GM18873 (cell line): ENCODE results near the gene SFR1.

Source experiments
- ATAC-seq: cut with Tn5 transposase; IDR thresholded peaks from one replicate; pipeline ENCODE4 v1.9.1; 2021; ENCODE audit warnings: mild to moderate bottlenecking, moderate library complexity, moderate number of reproducible peaks; ENCODE audit not compliant: unreplicated experiment, low FRiP score

SFR1 gene

GRCh38 chr10:104104418-104104817, 17.6 kb upstream of the SFR1 start:
- ATAC-seq: no peak

DNA sequence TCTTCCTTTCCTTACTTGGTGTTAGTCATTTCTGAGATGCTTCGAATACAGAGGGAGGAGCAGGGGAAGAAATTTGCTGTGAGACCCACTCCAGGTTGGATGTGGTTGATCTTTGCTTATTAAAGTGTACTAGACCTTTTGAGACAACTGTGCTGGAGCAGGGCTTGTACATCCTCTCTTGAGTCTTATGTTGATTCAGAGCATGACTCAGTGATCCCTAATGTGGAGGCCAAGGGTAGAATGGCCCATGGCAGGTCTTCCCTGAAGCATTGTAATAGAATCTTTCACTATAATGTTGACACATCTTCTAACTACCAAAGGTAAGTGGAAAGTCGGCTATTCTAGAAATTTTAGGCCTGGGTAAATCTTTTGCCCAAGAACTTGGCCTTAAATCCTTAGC, 17.0 kb upstream of the SFR1 start:
- no peak for ATAC-seq

DNA sequence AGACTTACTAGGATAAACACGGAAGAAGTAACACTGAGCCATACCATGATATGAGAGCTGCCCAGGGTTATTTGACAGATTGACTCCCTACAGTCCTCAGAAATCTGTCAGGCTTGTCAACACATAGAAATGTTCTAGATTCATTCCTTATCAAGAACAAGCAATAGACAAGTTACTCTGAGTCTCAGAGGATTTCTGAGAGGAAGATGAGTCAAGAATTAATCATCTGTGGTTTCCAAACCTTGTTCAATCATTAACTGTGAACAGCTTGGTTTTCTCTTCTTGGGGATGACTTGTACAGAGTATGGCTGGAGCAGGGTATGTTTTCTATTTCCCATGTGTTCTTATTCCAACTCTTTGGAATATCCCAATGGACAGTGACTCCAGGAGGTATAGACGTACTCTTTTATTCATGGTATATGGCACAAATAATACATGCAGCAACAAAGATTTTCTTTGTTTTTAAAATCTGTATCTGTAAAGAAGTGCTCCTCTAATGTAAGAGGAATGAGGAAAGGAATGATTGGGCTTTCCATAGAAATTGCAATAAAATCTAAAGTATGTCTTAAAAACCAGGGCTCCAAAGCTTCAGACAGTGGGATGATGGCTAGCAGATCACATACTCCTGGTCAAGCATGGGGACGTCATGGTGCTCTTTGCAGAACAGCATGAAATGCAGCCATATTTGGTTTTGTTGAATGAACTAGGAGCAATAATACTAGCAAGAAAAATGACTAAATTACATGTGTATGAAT, 11.9 kb upstream of the SFR1 start:
- peak; percentile 77 for ATAC-seq

GRCh38 chr10:104113376-104113956, 8.5 kb upstream of the SFR1 start:
- no peak for ATAC-seq

- no peak for ATAC-seq
Observed at GRCh38 chr10:104117839-104118323, 4.1 kb upstream of the SFR1 start.

DNA sequence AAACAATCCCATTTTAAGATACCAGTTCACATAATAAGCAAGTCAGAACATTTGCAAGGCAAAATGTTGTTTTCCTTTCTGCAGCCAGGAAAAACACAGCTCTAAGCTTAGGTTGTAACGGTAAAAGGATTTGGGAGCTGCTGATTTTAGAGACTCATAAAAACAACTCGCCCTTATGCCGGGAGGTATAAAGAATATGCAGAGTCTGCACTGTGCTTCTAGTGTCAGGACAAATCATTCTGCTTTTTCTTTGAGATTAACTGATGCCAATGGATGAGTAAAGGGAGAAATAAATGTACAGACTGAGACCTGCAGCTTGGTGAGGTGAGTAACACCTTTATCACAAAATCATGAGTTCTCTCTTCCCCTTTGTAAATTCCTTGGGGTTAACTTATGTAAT, 2.0 kb upstream of the SFR1 start:
- ATAC-seq: no peak

DNA sequence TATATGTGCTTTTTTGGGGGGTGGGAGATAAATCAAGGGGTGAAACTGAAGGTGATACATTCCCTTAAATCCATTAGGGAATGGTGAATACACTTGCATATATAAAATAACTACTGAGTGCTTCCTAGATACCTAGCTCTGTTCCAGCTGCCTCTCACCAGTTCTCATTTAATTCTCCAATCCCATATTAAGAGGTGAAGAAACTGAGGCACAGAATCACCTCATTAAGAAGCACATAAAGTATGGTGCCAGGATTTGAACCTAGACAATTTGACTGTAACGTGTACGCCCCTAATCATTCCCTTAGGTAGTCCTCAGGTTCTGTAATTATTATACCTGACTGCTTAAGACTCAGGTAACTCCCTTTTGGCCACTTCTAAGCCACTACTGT, 1.5 kb upstream of the SFR1 start:
- no peak for ATAC-seq

GRCh38 chr10:104120903-104121484, 977 bp upstream of the SFR1 start:
- ATAC-seq: peak; percentile 43

DNA sequence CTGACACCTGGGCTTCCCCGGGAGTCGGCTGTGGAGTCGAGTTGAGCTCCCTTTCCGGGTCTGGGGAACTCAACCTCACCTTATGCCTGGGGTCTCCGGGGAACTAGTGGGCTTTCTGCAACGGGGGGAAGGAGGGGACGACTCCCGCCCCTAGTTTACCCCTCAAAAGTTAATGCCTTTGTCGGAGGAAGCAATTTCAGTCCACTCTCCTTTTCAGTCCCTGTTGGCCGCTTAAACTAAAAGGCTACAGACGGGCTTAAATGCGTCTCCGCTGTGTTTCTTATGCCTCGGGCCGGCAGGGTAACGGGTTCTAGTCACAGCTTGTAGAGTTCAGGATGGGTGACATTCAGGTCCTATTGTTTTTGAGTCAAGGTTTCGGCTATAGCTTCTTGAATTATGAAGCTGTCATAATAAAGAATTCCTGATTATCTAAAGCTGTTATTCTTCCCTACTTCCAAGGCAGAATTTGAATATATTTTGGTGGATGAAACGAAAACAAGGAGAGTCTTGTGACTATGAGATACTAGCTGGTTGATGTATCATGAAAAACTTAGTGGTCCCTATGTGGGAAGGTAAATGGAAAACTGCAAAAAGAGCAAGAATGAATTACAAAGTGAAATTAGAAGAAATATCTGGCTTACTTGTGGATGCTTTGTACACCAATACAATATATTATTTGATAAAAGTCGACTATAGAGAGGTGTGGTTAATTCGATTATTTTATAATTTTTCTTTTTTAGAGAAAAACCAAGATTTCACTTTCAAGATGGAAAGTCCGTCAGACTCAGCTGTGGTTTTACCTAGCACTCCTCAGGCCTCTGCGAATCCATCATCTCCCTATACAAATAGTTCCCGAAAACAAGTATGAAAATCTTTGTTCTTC, 495 bp downstream of the SFR1 start:
- ATAC-seq: no peak

GRCh38 chr10:104123397-104123796, 1.4 kb downstream of the SFR1 start:
- ATAC-seq: no peak

DNA sequence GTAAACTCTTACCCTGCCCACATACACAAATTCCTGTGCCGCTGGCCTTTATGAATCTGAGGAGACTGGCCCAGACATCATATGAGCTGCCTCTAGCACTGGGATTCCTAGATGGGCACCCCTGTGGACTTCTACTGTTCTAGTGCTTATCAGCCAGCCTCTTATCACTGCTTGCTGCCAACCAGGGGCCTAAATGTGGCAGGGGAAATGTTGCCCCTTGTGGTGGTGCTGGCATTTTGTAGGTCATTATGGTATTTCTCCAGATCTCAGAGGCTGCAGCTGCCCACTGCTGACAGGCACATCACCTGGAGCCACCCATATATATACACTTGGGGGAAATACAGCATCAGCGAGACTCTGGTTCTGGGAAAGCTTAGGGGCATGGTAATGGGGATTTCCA, 5.4 kb downstream of the SFR1 start:
- ATAC-seq: no peak

DNA sequence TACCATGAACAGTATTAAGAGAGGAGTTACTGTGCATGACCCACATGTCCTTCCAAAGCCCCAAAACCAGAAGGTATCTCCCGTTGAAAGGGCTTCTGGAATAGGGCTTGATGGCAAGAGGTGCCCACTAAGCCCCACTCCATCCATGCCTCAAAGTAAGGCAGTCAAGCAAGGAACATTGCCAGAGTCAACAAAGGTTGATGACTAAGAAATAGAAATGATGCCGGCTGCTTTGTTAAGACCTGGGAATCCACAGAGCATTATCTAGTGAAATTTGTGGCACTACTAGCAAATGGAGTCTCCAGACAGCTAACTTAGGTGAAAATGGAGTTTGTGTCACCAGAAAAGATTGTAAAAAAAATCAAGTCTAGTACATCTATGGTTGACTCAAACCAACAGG, 6.2 kb downstream of the SFR1 start:
- ATAC-seq: no peak

- no peak for ATAC-seq
Observed at GRCh38 chr10:104130041-104130440, 8.1 kb downstream of the SFR1 start.

DNA sequence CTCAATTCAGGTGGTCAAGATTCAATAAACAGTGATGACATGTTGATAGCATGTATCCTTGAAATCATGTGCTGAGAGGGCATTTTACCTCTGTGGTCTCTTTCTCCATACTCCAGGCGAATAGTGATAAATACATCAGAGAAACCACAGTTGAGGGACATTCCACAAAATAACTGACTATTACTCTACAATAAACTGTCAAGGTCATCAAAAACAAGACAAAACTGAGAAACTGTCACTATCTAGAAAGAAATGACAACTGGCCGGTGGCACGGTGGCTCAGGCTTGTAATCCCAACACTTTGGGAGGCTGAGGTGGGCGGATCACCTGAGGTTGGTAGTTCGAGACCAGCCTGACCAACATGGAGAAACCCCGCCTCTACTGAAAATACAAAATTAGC, 16.2 kb downstream of the SFR1 start:
- ATAC-seq: no peak

GRCh38 chr10:104139221-104139620, 17.2 kb downstream of the SFR1 start:
- ATAC-seq: no peak

DNA sequence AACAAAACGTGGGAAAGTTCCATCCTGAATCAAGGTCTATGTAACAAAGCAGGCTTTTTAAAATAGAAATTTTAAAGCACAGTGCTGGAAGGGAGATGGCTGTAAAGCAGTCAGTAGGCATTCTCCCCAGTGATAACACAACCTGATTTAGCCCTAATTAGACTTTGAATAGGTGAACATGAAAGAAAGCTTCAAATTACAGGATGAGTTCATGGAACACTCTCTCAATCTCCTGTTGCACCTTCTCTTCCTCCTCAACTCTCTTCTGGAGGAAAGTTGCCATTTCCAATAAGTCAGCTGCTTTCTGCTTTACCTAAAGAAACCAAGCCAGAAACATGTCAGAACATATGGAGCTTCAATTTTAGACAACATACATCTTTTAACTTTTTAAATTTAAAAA, 20.1 kb downstream of the SFR1 start:
- ATAC-seq: no peak

- no peak for ATAC-seq
Observed at GRCh38 chr10:104143829-104144228, 21.9 kb downstream of the SFR1 start.

DNA sequence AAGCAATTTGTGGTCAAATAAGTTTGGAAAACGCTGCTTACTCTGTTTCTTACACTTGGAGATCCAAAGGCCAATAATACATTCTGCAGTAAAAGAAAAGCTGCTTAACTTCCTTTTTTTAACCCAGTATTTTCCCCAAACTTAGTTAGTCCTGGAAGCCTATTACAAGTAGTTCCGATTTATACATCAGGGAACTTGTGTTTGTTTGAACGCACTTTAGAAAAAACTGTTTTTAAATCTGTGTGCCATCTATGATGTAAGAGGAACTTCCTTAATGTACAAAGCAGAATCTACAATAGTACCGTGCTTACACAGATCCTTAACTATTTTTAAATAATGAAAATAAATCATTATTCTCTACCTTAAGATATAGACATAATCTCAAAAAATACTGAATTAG, 23.0 kb downstream of the SFR1 start:
- ATAC-seq: no peak

GRCh38 chr10:104146882-104147281, 24.9 kb downstream of the SFR1 start:
- ATAC-seq: no peak

GRCh38 chr10:104150139-104150538, 28.2 kb downstream of the SFR1 start:
- ATAC-seq: no peak

DNA sequence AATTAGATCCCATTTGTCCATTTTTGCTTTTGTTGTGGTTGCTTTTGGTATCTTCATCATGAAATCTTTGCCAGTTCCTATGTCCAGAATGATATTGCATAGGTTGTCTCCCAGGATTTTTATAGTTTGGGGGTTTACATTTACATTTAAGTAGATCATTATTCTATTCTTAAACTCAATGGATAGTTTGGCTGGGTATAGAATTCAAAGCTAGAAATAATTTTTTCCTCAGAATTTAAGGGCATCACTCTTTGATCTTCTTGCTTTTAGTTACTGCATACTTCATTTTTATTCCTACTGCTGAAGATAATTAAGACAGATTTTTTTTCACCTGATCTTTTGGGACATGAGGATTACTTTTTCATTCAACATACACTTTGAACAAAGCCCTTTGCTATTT, 29.8 kb downstream of the SFR1 start:
- ATAC-seq: no peak
